Neural progenitor cell (in vitro differentiated cells): Measurements from ENCODE around the gene HNRNPLL. TPM values are rescaled to one million over a fixed set of nuclear protein-coding genes. Genes with fewer than 3 reads are reported as not detected.

Experiments used
- DNase-seq: peaks from one replicate; pipeline ENCODE4 v3.0.0-alpha.2; 2016; ENCODE audit warnings: low spot score
- H2AFZ ChIP-seq: fragments of 200-600 bp; sonication (generic); replicated peaks from 2 replicates; pipeline ENCODE4 v1.6.1; 2016; ENCODE audit warnings: antibody characterized with exemption
- H3F3A ChIP-seq: fragments of 200-600 bp; sonication (generic); 2 replicates; pipeline ENCODE4 v1.6.1; 2016; ENCODE audit warnings: antibody characterized with exemption, low read depth
- H3K27ac ChIP-seq: fragments of 200-600 bp; sonication (generic); 2 replicates; pipeline ENCODE4 v1.5.1; 2016; ENCODE audit warnings: mild to moderate bottlenecking
- H3K27me3 ChIP-seq: fragments of 200-600 bp; sonication (generic); 2 replicates; pipeline ENCODE4 v1.6.1; 2016; ENCODE audit warnings: mild to moderate bottlenecking, moderate library complexity
- H3K36me3 ChIP-seq: fragments of 200-600 bp; sonication (generic); 2 replicates; pipeline ENCODE4 v1.5.1; 2016
- H3K4me1 ChIP-seq: fragments of 200-600 bp; sonication (generic); 2 replicates; pipeline ENCODE4 v1.6.1; 2016; ENCODE audit warnings: mixed run types
- H3K4me2 ChIP-seq: fragments of 200-600 bp; sonication (generic); 2 replicates; pipeline ENCODE4 v1.6.1; 2016
- H3K4me3 ChIP-seq: fragments of 200-600 bp; sonication (generic); 2 replicates; pipeline ENCODE4 v1.5.1; 2016
- H3K79me2 ChIP-seq: fragments of 200-600 bp; sonication (generic); 2 replicates; pipeline ENCODE4 v1.6.1; 2016; ENCODE audit warnings: low read depth
- H3K9ac ChIP-seq: fragments of 200-600 bp; sonication (generic); 2 replicates; pipeline ENCODE4 v1.6.1; 2016
- H3K9me3 ChIP-seq: fragments of 200-600 bp; sonication (generic); 2 replicates; pipeline ENCODE4 v1.5.1; 2016; ENCODE audit warnings: low read depth
- H4K20me1 ChIP-seq: fragments of 200-600 bp; sonication (generic); 2 replicates; pipeline ENCODE4 v1.6.1; 2016; ENCODE audit warnings: low read depth
- H3K27ac Mint-ChIP-seq: 3 replicates; pipeline ENCODE4 v1.8.0; 2021; ENCODE audit warnings: mixed read lengths
- H3K27me3 Mint-ChIP-seq: 2 replicates; pipeline ENCODE4 v1.8.0; 2022; ENCODE audit warnings: low read depth, mild to moderate bottlenecking, inconsistent platforms, moderate library complexity, mixed read lengths; ENCODE audit not compliant: insufficient read depth
- H3K36me3 Mint-ChIP-seq: 3 replicates; pipeline ENCODE4 v1.8.0; 2021; ENCODE audit warnings: mixed read lengths
- H3K4me1 Mint-ChIP-seq: 3 replicates; pipeline ENCODE4 v1.8.0; 2021; ENCODE audit warnings: mixed read lengths
- H3K4me3 Mint-ChIP-seq: 3 replicates; pipeline ENCODE4 v1.8.0; 2021; ENCODE audit warnings: mild to moderate bottlenecking, moderate library complexity, mixed read lengths
- H3K9me3 Mint-ChIP-seq: 3 replicates; pipeline ENCODE4 v1.8.0; 2020; ENCODE audit warnings: mixed read lengths
- EZH2 ChIP-seq: fragments of 200-600 bp; sonication (generic); IDR thresholded peaks from 2 replicates; pipeline ENCODE4 v1.6.1; 2017; ENCODE audit warnings: antibody characterized with exemption, mild to moderate bottlenecking, moderate library complexity
- EZH2phosphoT487 ChIP-seq: fragments of 200-600 bp; sonication (generic); IDR thresholded peaks from 2 replicates; pipeline ENCODE4 v1.6.1; 2017; ENCODE audit warnings: antibody characterized with exemption
- total RNA-seq: library from RNA; depleted of rRNA; stranded (reverse); fragments of >200 nt; gene quantifications from 2 replicates; pipeline ENCODE4 v1.2.3, GENCODE V29; 2015; ENCODE audit warnings: low replicate concordance
- TF ChIP-seq, protein P1 (sequence below): fragments of 200-600 bp; sonication (generic); IDR thresholded peaks from 2 replicates; pipeline ENCODE4 v1.5.1; 2017; ENCODE audit warnings: antibody characterized with exemption, mild to moderate bottlenecking

HNRNPLL gene
- total RNA-seq, 1 donor from 2014 or later, result 109 TPM

DNA sequence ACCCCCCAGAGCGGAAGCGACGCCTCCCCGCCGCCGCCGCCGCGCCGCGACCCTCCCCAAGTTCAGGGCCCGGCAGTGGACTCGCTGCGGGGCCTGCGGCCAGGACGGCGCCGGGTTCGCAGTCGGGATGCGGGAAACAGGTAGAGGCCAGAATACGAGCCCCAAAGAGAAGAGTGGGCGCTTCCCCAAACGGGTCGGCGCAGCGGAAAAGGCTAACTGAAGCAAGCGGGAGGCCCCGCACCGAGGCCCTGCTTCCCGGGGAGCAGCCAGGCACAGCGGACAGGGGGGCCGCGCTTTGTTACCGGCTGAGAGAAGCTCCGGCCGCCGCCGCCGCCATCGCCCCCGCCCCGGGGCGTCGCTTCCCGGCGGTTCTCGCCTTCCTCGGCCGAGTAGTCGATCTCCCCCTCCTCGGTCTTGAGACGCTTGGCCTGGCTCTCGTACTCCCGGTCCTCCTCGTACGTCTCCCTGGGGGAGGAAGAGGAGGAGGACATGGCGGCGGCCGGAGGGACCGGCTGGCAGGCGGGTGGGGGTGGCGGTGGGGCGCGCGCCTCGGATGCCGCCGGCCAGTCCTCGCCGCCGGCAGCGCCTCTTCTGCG is 494 bp downstream of the HNRNPLL start:
- Histone ChIP-seq H2AFZ (peak overlapping the region; percentile 30), H3K36me3 (no peaks in the 10 kb centered on the region), H3K9me3 (no peaks in the 10 kb centered on the region), H4K20me1 (peaks cover 46% of the 10 kb centered on the region), H3K9ac (peak overlapping the region; percentile 85), H3K4me3 (peak overlapping the region; percentile 95), H3K4me1 (peaks cover 28% of the 10 kb centered on the region), H3K27ac (peak overlapping the region; percentile 98), H3K79me2 (peaks cover 51% of the 10 kb centered on the region), H3F3A (peaks cover 41% of the 10 kb centered on the region), H3K4me2 (peak overlapping the region; percentile 91), H3K27me3 (no peaks in the 10 kb centered on the region)
- peaks cover under 1% of the 10 kb centered on the region for H3K36me3 Mint-ChIP-seq
- TF ChIP-seq, protein P1, sequence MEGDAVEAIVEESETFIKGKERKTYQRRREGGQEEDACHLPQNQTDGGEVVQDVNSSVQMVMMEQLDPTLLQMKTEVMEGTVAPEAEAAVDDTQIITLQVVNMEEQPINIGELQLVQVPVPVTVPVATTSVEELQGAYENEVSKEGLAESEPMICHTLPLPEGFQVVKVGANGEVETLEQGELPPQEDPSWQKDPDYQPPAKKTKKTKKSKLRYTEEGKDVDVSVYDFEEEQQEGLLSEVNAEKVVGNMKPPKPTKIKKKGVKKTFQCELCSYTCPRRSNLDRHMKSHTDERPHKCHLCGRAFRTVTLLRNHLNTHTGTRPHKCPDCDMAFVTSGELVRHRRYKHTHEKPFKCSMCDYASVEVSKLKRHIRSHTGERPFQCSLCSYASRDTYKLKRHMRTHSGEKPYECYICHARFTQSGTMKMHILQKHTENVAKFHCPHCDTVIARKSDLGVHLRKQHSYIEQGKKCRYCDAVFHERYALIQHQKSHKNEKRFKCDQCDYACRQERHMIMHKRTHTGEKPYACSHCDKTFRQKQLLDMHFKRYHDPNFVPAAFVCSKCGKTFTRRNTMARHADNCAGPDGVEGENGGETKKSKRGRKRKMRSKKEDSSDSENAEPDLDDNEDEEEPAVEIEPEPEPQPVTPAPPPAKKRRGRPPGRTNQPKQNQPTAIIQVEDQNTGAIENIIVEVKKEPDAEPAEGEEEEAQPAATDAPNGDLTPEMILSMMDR, result no peak
- TF ChIP-seq EZH2phosphoT487 (no peak), EZH2 (peak; percentile 25)
- H3K4me3 Mint-ChIP-seq, result peak overlapping the region; percentile 95
- DNase-seq, result peak; percentile 69
- H3K27ac Mint-ChIP-seq, result peak overlapping the region; percentile 95
- peaks cover 51% of the 10 kb centered on the region for H3K4me1 Mint-ChIP-seq
- H3K27me3 Mint-ChIP-seq, result peaks cover 3% of the 10 kb centered on the region
- no peaks in the 10 kb centered on the region for H3K9me3 Mint-ChIP-seq

DNA sequence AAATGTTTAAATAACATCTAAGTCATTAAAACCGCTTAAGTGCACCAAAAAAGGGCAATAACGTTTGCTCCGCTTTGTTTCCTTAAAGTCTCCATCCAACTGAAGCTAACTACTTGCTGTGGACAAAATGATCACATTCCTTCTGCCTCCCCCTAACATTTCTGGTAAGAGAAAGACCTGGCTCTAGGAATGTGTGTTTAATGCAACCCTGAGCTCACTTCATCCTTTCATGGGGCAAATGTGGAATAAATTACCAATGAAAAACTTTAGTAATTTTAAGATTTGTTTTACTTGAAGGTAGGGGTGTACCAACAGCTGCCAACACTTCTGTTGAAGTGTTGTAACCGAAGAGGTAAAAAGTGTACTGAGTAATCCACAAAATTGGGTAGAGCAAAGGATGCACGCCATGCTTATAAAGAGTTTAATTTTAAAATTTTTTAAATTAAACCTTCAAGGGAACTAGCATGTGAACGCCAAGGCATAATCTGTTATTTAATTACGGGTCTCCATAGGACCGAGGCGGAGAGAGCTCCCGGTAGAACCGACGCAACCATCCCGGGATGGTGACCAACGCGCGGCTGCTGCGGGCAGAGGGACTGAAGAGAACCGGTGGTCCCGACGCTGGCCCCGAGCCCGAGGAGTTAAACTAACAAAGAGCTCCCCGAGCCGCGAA is 1.1 kb downstream of the HNRNPLL start:
- Histone ChIP-seq H3K4me3 (peak overlapping the region; percentile 95), H3K27me3 (no peaks in the 10 kb centered on the region), H3K27ac (peak overlapping the region; percentile 98), H3K36me3 (no peaks in the 10 kb centered on the region), H3F3A (peaks cover 41% of the 10 kb centered on the region), H3K4me2 (peak overlapping the region; percentile 91), H3K79me2 (peaks cover 57% of the 10 kb centered on the region), H3K4me1 (peaks cover 28% of the 10 kb centered on the region), H3K9me3 (no peaks in the 10 kb centered on the region), H3K9ac (peak overlapping the region; percentile 85), H4K20me1 (peaks cover 52% of the 10 kb centered on the region), H2AFZ (no peak overlapping the region)
- Mint-ChIP-seq H3K9me3 (no peaks in the 10 kb centered on the region), H3K36me3 (peaks cover 5% of the 10 kb centered on the region), H3K27me3 (peaks cover 5% of the 10 kb centered on the region), H3K4me1 (peaks cover 54% of the 10 kb centered on the region), H3K27ac (peak overlapping the region; percentile 95), H3K4me3 (peak overlapping the region; percentile 95)
- TF ChIP-seq EZH2 (no peak), EZH2phosphoT487 (no peak)
- TF ChIP-seq, protein P1, result no peak
- peak; percentile 56 for DNase-seq

DNA sequence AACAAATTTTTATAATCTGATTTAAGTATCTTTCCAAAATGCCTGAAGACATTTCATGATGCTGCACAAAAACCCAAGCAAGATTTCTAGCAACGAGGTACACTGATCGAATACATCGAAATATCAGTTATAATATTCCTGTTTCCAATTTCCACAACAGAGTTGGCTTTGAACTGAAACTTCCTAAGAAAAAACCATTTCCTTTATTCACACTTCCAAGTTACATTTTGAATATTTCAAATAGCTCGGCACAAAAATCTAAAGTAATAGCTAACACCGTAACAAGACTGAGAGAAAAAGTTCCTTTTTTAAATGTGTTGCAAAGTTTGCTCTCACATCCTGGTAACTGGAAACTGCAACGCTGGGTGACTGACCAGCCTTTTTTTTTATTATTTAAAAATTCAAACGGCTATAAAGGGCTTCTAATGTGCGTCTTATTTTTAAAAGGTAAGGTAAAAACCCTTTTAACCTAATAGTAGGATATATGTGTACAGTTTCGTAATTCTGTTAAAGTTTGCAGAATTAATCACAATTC is 1.7 kb downstream of the HNRNPLL start:
- H3K4me3 ChIP-seq, result peak overlapping the region; percentile 95
- peak overlapping the region; percentile 98 for H3K27ac ChIP-seq
- peaks cover 63% of the 10 kb centered on the region for H3K79me2 ChIP-seq
- Mint-ChIP-seq H3K9me3 (no peaks in the 10 kb centered on the region), H3K4me1 (peaks cover 54% of the 10 kb centered on the region), H3K4me3 (peak overlapping the region; percentile 95), H3K27ac (peak overlapping the region; percentile 98), H3K27me3 (peaks cover 5% of the 10 kb centered on the region), H3K36me3 (peaks cover 6% of the 10 kb centered on the region)
- no peaks in the 10 kb centered on the region for H3K27me3 ChIP-seq
- no peak for TF ChIP-seq EZH2
- TF ChIP-seq, protein P1, result no peak
- no peak for TF ChIP-seq EZH2phosphoT487
- peaks cover 41% of the 10 kb centered on the region for H3F3A ChIP-seq
- DNase-seq, result no peak
- no peak overlapping the region for H2AFZ ChIP-seq
- H4K20me1 ChIP-seq, result peaks cover 53% of the 10 kb centered on the region
- H3K36me3 ChIP-seq, result no peaks in the 10 kb centered on the region
- peaks cover 28% of the 10 kb centered on the region for H3K4me1 ChIP-seq
- H3K9ac ChIP-seq, result peak overlapping the region; percentile 85
- peak overlapping the region; percentile 91 for H3K4me2 ChIP-seq
- H3K9me3 ChIP-seq, result no peaks in the 10 kb centered on the region
